Measurements from ENCODE around the gene LIMD2. TPM values are rescaled to one million over a fixed set of nuclear protein-coding genes. Genes with fewer than 3 reads are reported as not detected.
A peak's percentile ranks its signal among the peaks of the same experiment; 100 is the strongest.

LIMD2 gene
- total and polyA plus RNA-seq, 2 experiments from 2014 or later = 58.8 to 74.1 TPM

GRCh38 chr17:63700528-63701455 lies 867 bp upstream of the LIMD2 start:
- DNase-seq (ENCODE audit: low read depth in 1 of 2, low spot score in 1 of 2) = peak; percentile 53 to 82
- peak overlapping the region; percentile 37 for H3K27ac ChIP-seq
- TF ChIP-seq, protein P1, sequence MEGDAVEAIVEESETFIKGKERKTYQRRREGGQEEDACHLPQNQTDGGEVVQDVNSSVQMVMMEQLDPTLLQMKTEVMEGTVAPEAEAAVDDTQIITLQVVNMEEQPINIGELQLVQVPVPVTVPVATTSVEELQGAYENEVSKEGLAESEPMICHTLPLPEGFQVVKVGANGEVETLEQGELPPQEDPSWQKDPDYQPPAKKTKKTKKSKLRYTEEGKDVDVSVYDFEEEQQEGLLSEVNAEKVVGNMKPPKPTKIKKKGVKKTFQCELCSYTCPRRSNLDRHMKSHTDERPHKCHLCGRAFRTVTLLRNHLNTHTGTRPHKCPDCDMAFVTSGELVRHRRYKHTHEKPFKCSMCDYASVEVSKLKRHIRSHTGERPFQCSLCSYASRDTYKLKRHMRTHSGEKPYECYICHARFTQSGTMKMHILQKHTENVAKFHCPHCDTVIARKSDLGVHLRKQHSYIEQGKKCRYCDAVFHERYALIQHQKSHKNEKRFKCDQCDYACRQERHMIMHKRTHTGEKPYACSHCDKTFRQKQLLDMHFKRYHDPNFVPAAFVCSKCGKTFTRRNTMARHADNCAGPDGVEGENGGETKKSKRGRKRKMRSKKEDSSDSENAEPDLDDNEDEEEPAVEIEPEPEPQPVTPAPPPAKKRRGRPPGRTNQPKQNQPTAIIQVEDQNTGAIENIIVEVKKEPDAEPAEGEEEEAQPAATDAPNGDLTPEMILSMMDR (IDR thresholded peaks at IDR 0.05; ENCODE audit: low read depth, low read length) = peak; percentile 4

DNA sequence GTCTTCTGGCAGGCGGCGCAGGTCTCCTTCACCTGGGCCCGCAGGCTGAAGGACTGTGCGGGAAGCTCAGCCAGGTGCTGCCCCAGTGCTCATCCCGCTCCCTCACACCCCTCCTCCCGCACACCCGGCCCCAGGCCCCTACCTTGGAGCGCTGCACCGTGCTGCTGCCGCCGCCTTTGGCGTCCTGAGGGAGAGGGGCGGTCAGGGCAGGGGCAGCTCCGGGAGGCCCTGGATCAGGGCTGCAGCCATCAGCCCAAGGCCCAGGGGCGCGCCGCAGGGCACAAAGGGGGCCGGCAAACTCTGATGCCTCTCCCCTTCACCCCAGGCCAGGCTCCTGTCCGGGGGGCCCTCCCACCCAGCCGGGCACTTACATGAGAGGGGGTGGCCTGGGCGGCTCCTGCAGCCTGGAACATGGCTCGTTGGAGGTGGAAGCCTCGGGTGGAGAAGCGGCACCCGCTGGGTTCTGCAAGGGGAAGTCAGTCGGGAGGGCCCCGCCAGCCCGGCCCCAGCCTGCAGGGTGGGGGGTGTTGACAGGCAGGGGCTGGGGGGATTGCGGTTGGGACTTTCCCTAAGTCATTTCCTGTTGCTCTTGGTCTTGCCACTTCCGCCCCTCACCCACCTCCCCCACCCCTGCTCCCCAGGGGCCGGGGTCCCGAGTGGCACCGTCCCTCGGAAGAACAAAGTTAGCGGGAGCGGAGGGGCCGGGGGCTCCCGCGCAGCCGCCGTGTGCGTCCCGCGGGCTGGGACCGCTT lies 863 bp downstream of the LIMD2 start:
- H3K27me3 ChIP-seq = no peaks in the 10 kb centered on the region
- peak overlapping the region; percentile 79 for H3K4me3 ChIP-seq
- TF ChIP-seq, protein P1 (IDR thresholded peaks at IDR 0.05; ENCODE audit: low read depth, low read length) = no peak
- no peaks in the 10 kb centered on the region for H3K36me3 ChIP-seq
- peak in 1 of 2 donors; percentile 69 for DNase-seq (ENCODE audit: low read depth in 1 of 2, low spot score in 1 of 2)
- H3K27ac ChIP-seq = no peak overlapping the region
- no peaks in the 10 kb centered on the region for H3K9me3 ChIP-seq (ENCODE audit: low read depth)
- no peaks in the 10 kb centered on the region for H3K4me1 ChIP-seq (ENCODE audit: low read depth)

More at GRCh38 chr17:63700528-63701455, 867 bp upstream of the LIMD2 start:
- Histone ChIP-seq H3K9me3 (ENCODE audit: low read depth) (no peaks in the 10 kb centered on the region), H3K4me1 (ENCODE audit: low read depth) (no peaks in the 10 kb centered on the region), H3K27me3 (no peaks in the 10 kb centered on the region), H3K36me3 (no peaks in the 10 kb centered on the region), H3K4me3 (peak overlapping the region; percentile 79)

DNA sequence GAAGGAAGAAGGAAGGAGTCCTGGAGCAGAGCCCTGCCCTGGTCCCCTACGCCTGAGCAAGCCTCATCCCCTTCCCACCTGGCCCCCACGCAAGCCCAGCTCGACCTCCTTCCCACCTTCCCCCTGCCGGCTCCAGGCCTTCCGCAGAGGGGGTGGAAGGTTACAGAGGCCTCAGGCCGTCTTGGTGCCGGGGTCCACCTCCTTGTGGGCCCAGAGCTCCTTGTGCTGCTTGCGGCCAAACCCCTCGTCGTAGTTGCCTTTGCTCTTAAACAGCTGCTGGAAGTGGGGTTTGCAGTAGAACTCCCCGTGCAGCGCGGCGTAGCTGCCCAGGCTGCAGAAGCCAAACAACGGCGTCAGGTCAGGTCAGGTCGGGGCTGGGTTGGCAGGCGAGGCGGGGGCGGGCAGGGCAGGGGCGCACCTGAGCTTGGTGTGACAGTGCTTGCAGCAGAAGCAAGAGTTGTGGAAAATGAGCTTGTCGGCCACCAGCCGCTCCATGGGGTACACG lies 1.5 kb downstream of the LIMD2 start:
- H3K4me3 ChIP-seq = peak overlapping the region; percentile 79
- H3K9me3 ChIP-seq (ENCODE audit: low read depth) = no peaks in the 10 kb centered on the region
- TF ChIP-seq, protein P1 (IDR thresholded peaks at IDR 0.05; ENCODE audit: low read depth, low read length) = no peak
- no peaks in the 10 kb centered on the region for H3K4me1 ChIP-seq (ENCODE audit: low read depth)
- H3K36me3 ChIP-seq = no peaks in the 10 kb centered on the region
- no peaks in the 10 kb centered on the region for H3K27me3 ChIP-seq
- H3K27ac ChIP-seq = no peak overlapping the region
- no peak for DNase-seq (ENCODE audit: low read depth in 1 of 2, low spot score in 1 of 2)

DNA sequence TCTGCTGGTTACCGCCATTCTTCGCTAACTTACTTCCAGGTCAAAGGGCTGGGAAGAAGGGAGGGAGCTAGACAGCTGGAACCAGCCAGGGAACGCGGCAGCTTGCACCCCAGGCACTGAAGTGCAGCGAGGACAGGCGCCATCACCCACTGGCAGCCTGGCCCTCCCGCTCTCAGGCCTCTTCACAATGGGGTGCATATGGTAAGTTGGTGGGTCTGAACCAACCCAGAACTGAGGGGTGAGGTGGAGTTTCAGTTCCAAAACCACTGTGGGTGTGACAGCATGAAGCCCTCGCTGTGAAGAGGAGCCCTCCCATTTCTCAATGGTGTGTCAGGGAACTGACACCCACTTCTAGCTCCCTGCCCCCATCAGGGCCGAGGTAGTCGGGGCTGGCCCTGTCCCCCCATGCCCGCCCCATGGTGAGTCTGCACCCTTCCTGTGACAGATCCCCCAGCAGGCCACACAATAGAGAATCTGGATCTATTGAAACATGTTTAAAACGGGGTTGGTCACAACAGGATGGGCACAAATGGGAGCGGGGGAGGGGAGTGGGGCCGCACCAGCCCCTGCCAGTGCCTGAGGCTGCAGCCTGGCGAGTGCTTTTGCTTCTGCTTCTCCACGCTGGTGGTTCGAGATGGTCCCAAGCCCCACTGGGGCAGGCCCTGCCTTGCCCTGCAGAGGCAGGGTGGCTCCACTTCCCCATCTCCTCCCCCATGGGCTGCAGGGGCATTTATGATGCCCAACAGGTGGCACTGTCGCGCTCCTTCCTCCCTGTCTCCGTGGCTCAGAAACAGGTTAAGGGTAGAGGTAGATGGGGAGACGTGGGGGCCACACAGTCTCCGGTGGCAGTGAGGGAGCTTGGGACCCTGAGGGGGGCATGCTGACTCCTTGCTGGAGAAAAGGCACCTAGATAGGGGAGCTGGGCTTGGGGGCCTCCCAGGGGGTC lies 2.3 kb downstream of the LIMD2 start:
- TF ChIP-seq, protein P1 (IDR thresholded peaks at IDR 0.05; ENCODE audit: low read depth, low read length) = peak; percentile 46
- Histone ChIP-seq H3K27ac (no peak overlapping the region), H3K9me3 (ENCODE audit: low read depth) (no peaks in the 10 kb centered on the region), H3K4me1 (ENCODE audit: low read depth) (no peaks in the 10 kb centered on the region), H3K27me3 (no peaks in the 10 kb centered on the region), H3K4me3 (no peak overlapping the region), H3K36me3 (no peaks in the 10 kb centered on the region)
- DNase-seq (ENCODE audit: low read depth in 1 of 2, low spot score in 1 of 2) = peak in 1 of 2 donors; percentile 40

Measured in cardiac muscle cell (in vitro differentiated cells and primary cell).